B cell (primary cell): ENCODE measurements around the gene FCN2. TPM values are rescaled to one million over a fixed set of nuclear protein-coding genes. Genes with fewer than 3 reads are reported as not detected.

Experiments
- ATAC-seq: fragments of 200-7000 bp; cut with Tn5 transposase; one replicate; pipeline ENCODE4 v1.10.0; 2021; ENCODE audit warnings: low read depth, mild to moderate bottlenecking, moderate number of reproducible peaks, moderate library complexity
- CTCF ChIA-PET: fragments of 350-600 bp; sonication (Branson Sonifier 250); formaldehyde crosslinking; loops from one replicate; lab custom pipeline; 2021; ENCODE audit warnings: antibody characterized with exemption, inconsistent platforms; lab: Charles Lee
- POLR2A ChIA-PET: fragments of 350-600 bp; sonication (Branson Sonifier 250); formaldehyde crosslinking; loops from one replicate; lab custom pipeline; 2021; ENCODE audit warnings: antibody characterized with exemption; lab: Charles Lee
- DNase-seq: peaks from one replicate; pipeline ENCODE4 v3.0.0; 2013
- H2AFZ ChIP-seq: 2 replicates; pipeline ENCODE4 v1.6.1; 2012; ENCODE audit warnings: mild to moderate bottlenecking, low read depth, low read length; ENCODE audit not compliant: insufficient read depth, poor library complexity, severe bottlenecking
- H3K27ac ChIP-seq, 2 donors: 1 replicate in 1 of 2; 2 replicates in 1 of 2; pipeline ENCODE4 v1.5.1; 2012 to 2013; ENCODE audit warnings: low read length in 2 of 2, mild to moderate bottlenecking in 2 of 2, moderate library complexity in 1 of 2
- H3K27me3 ChIP-seq, 4 experiments: fragments of 200-600 bp in 1 of 4; sonication (generic) in 1 of 4; replicated peaks in 1 of 4; 1 replicate in 2 of 4; 2 replicates in 2 of 4; pipeline versions ENCODE4 v1.6.1 to v1.7.0; 2013 to 2016; ENCODE audit warnings: low read length in 3 of 4, mild to moderate bottlenecking in 2 of 4, mixed read lengths in 1 of 4, moderate library complexity in 1 of 4; ENCODE audit not compliant: insufficient read depth in 4 of 4, control insufficient read depth in 3 of 4; ENCODE audit errors: control extremely low read depth in 1 of 4
- H3K36me3 ChIP-seq, 2 experiments: replicated peaks in 1 of 2; 1 replicate in 1 of 2; 2 replicates in 1 of 2; pipeline versions ENCODE4 v1.6.1 to v1.7.1; 2013; ENCODE audit warnings: low read length in 1 of 2; ENCODE audit not compliant: insufficient read depth in 2 of 2, control insufficient read depth in 1 of 2; ENCODE audit errors: control extremely low read depth in 1 of 2, extremely low read depth in 1 of 2
- H3K4me1 ChIP-seq, 2 donors: fragments of 200-600 bp in 1 of 2; sonication (generic) in 1 of 2; 1 replicate in 1 of 2; 2 replicates in 1 of 2; pipeline versions ENCODE4 v1.5.1 to v1.6.1; 2013 to 2017; ENCODE audit warnings: low read length in 2 of 2; ENCODE audit not compliant: control insufficient read depth in 2 of 2, insufficient read depth in 2 of 2
- H3K4me2 ChIP-seq: replicated peaks from 2 replicates; pipeline ENCODE3; 2012; ENCODE audit warnings: mild to moderate bottlenecking, low read depth, low read length; ENCODE audit not compliant: poor library complexity, severe bottlenecking
- H3K4me3 ChIP-seq, 5 experiments: fragments of 200-600 bp in 1 of 5; sonication (generic) in 1 of 5; 1 replicate in 3 of 5; 2 replicates in 2 of 5; pipeline versions ENCODE4 v1.5.1 to v1.7.0; 2011 to 2016; ENCODE audit warnings: low read length in 4 of 5, mild to moderate bottlenecking in 4 of 5, low read depth in 2 of 5, control low read depth in 1 of 5, moderate library complexity in 1 of 5; ENCODE audit not compliant: insufficient read depth in 1 of 5; ENCODE audit errors: control extremely low read depth in 1 of 5, extremely low read depth in 1 of 5
- H3K79me2 ChIP-seq: fragments of 200-600 bp; sonication (generic); one replicate; pipeline ENCODE4 v1.6.0; 2016; ENCODE audit warnings: low read length; ENCODE audit not compliant: control insufficient read depth, insufficient read depth
- H3K9ac ChIP-seq: fragments of 200-600 bp; sonication (generic); 2 replicates; pipeline ENCODE4 v1.6.1; 2017; ENCODE audit warnings: mild to moderate bottlenecking, low read length, moderate library complexity
- H3K9me3 ChIP-seq, 3 donors: one replicate each; pipeline versions ENCODE4 v1.6.1 to v1.7.1; 2013; ENCODE audit warnings: low read length in 2 of 3; ENCODE audit not compliant: control insufficient read depth in 2 of 3, insufficient read depth in 1 of 3; ENCODE audit errors: control extremely low read depth in 1 of 3
- H4K20me1 ChIP-seq: 2 replicates; pipeline ENCODE4 v1.6.0; 2012; ENCODE audit warnings: mild to moderate bottlenecking, low read length; ENCODE audit not compliant: insufficient read depth, control insufficient read depth, poor library complexity, severe bottlenecking
- H3K27ac Mint-ChIP-seq: one replicate; pipeline ENCODE4 v1.8.0; 2021; ENCODE audit warnings: mixed read lengths
- H3K27me3 Mint-ChIP-seq: one replicate; pipeline ENCODE4 v1.8.0; 2021; ENCODE audit warnings: mixed read lengths
- H3K4me1 Mint-ChIP-seq: one replicate; pipeline ENCODE4 v1.8.0; 2021; ENCODE audit warnings: mixed read lengths
- H3K4me3 Mint-ChIP-seq: one replicate; pipeline ENCODE4 v1.8.0; 2021; ENCODE audit warnings: mixed read lengths
- H3K9me3 Mint-ChIP-seq: one replicate; pipeline ENCODE4 v1.8.0; 2022; ENCODE audit warnings: mixed read lengths; ENCODE audit not compliant: insufficient read depth
- EZH2 ChIP-seq: IDR thresholded peaks from 2 replicates; pipeline ENCODE4 v1.6.1; 2012; ENCODE audit warnings: borderline replicate concordance, low read depth, mild to moderate bottlenecking, moderate library complexity, low read length; ENCODE audit not compliant: insufficient read depth, poor library complexity, severe bottlenecking
- WGBS: methylation state at CpG from one replicate; pipeline ENCODE4 v1.1.5; 2013; ENCODE audit warnings: missing lambda C conversion rate; ENCODE audit not compliant: insufficient coverage; 5-methylcytosine and 5-hydroxymethylcytosine counted together
- intact Hi-C: fragments of 100-400 bp; cut with micrococcal nuclease; formaldehyde crosslinking; loops from one replicate; pipeline ENCODE4 v1.10.0; 2022
- polyA plus RNA-seq: library from polyadenylated mRNA; depleted of rRNA; stranded (reverse); fragments of >200 nt; gene quantifications from 2 replicates; pipeline ENCODE4 v1.2.3, GENCODE V29; 2012
- total RNA-seq, 2 donors: library from RNA; stranded (reverse); fragments of 120-200 nt in 1 of 2; gene quantifications; 1 replicate in 1 of 2; 2 replicates in 1 of 2; pipeline versions ENCODE4 v1.2.3 to v1.2.4, GENCODE V29; 2013 to 2022
- TF ChIP-seq, protein P1 (sequence below): fragments of 200-600 bp; IDR thresholded peaks from one replicate; pipeline ENCODE4 v1.8.0; 2022; ENCODE audit warnings: antibody characterized with exemption, mild to moderate bottlenecking

The FCN2 gene
- total and polyA plus RNA-seq, 2 donors (not counting 1 experiment from before 2014, with no cell fraction given): not detected

DNA sequence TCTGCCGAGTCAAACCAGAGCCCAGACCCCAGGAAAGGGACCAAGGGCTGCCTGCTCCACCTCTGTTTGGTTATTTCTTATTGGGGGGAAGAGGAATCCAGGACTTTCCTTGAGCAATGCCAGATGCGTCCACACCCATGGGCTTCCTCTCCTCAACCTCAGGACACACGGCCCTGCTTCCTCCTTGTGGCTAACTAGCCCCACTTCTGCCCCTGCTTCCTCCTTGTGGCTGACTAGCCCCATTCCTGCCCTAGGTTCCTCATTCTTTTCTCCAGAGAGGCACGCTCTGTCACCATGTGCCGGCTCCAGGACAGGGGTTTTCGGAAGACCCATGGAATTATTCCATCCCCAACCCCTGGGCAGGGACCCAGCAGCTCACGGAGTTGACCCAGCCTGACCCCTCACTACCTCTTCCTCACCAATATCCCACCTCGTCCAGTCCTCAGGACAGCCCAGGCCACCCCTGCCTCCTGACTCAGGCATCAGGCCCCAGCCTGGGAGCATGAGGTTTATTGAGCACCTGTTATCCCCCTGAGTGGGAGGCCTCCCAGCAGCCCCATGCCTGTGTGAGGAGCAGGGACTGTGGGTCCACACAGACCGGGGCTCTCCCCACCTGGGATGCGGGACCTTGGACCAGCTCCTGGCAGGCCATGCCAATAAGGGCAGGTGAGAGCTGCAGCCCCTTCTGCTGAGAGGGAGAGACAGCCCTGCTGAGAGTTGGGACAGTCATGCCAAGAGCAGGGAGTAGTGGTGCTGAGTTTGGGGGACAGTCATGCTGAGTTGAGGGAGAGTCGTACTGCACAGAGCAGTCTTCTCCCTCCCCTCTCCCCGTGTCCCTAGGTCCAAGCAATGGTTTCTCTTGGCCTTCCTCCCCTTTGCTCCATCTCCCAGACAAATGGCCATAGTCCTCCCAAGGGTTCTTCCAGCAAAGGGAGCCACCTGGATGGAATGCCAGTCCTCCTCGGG lies 48.9 kb downstream of the FCN2 start:
- intact Hi-C loops: no loop called here
- Histone ChIP-seq H3K36me3 (no peaks in the 10 kb centered on the region), H3K9me3 (peaks cover 0 to 13% (median 0%) of the 10 kb centered on the region in 3 donors), H2AFZ (no peak overlapping the region), H3K27ac (peak overlapping the region in 1 of 2 donors; percentile 15), H3K4me3 (peak overlapping the region in 1 of 5 experiments; percentile 29), H4K20me1 (no peaks in the 10 kb centered on the region), H3K27me3 (peaks cover 0 to 25% (median 12%) of the 10 kb centered on the region in 4 experiments), H3K4me2 (peak overlapping the region; percentile 60), H3K4me1 (peaks cover 60 to 64% of the 10 kb centered on the region in 2 donors), H3K9ac (peak overlapping the region; percentile 32), H3K79me2 (no peaks in the 10 kb centered on the region)
- peak; percentile 48 for DNase-seq
- WGBS: 20% methylated on average over 12 of the region's 13 CpGs
- H3K9me3 Mint-ChIP-seq: no peaks in the 10 kb centered on the region
- ChIA-PET CTCF (no interaction called here), POLR2A (no interaction called here)
- H3K4me3 Mint-ChIP-seq: peak overlapping the region; percentile 79
- H3K27me3 Mint-ChIP-seq: peaks cover 35% of the 10 kb centered on the region
- peak overlapping the region; percentile 53 for H3K27ac Mint-ChIP-seq
- TF ChIP-seq, protein P1, sequence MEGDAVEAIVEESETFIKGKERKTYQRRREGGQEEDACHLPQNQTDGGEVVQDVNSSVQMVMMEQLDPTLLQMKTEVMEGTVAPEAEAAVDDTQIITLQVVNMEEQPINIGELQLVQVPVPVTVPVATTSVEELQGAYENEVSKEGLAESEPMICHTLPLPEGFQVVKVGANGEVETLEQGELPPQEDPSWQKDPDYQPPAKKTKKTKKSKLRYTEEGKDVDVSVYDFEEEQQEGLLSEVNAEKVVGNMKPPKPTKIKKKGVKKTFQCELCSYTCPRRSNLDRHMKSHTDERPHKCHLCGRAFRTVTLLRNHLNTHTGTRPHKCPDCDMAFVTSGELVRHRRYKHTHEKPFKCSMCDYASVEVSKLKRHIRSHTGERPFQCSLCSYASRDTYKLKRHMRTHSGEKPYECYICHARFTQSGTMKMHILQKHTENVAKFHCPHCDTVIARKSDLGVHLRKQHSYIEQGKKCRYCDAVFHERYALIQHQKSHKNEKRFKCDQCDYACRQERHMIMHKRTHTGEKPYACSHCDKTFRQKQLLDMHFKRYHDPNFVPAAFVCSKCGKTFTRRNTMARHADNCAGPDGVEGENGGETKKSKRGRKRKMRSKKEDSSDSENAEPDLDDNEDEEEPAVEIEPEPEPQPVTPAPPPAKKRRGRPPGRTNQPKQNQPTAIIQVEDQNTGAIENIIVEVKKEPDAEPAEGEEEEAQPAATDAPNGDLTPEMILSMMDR: no peak
- TF ChIP-seq EZH2: no peak
- peaks cover 52% of the 10 kb centered on the region for H3K4me1 Mint-ChIP-seq
- no peak for ATAC-seq

DNA sequence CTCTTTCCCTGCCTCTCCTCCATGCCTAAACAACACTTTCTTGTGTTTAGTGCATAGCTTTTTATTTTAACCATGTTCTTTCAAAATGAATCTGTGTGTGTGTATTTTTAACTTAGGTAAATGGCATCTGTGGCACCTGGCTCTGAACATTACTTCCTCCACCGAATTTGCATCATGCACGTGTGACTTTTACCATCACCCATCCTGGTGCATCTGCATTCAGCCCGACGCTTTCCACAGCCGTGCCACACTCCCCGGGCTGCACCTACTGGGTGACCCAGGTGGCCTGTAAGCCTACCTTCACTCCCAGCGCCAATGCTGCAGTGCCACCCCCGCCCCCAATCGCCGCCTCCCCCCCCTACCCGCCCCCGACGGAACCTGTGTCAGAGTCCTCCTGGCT lies 49.8 kb downstream of the FCN2 start:
- Mint-ChIP-seq H3K4me3 (peak overlapping the region; percentile 79), H3K9me3 (no peaks in the 10 kb centered on the region), H3K4me1 (peaks cover 61% of the 10 kb centered on the region), H3K27me3 (peaks cover 36% of the 10 kb centered on the region), H3K27ac (peak overlapping the region; percentile 72)
- H3K4me3 ChIP-seq: peak overlapping the region in 1 of 5 experiments; percentile 29
- TF ChIP-seq EZH2: no peak
- TF ChIP-seq, protein P1: no peak
- no peaks in the 10 kb centered on the region for H3K79me2 ChIP-seq
- ATAC-seq (peak; percentile 67), DNase-seq (peak; percentile 69)
- peak overlapping the region; percentile 60 for H3K4me2 ChIP-seq
- intact Hi-C loops: no loop called here
- H3K27me3 ChIP-seq: peaks cover 0 to 26% (median 10%) of the 10 kb centered on the region in 4 experiments
- ChIA-PET CTCF (no interaction called here), POLR2A (no interaction called here)
- 0% methylated on average over 1 of the region's 13 CpGs for WGBS
- H3K27ac ChIP-seq: peak overlapping the region in 1 of 2 donors; percentile 15
- H2AFZ ChIP-seq: no peak overlapping the region
- peak overlapping the region; percentile 32 for H3K9ac ChIP-seq
- no peaks in the 10 kb centered on the region for H4K20me1 ChIP-seq
- peaks cover 0 to 13% (median 0%) of the 10 kb centered on the region in 3 donors for H3K9me3 ChIP-seq
- no peaks in the 10 kb centered on the region for H3K36me3 ChIP-seq
- peaks cover 69 to 73% of the 10 kb centered on the region in 2 donors for H3K4me1 ChIP-seq
